M059J (cell line): Measurements from ENCODE around the gene FAM181B. TPM values are rescaled to one million over a fixed set of nuclear protein-coding genes. Genes with fewer than 3 reads are reported as not detected.

ENCODE experiments used
- DNase-seq: peaks from one replicate; pipeline ENCODE4 v3.0.0-alpha.2; 2012; ENCODE audit warnings: low read depth
- total RNA-seq: library from RNA; depleted of rRNA; stranded (reverse); fragments of >200 nt; shearing (Covaris generic); gene quantifications from 2 replicates; pipeline ENCODE4 v1.2.3, GENCODE V29; 2014; rRNA removed

The FAM181B gene, protein sequence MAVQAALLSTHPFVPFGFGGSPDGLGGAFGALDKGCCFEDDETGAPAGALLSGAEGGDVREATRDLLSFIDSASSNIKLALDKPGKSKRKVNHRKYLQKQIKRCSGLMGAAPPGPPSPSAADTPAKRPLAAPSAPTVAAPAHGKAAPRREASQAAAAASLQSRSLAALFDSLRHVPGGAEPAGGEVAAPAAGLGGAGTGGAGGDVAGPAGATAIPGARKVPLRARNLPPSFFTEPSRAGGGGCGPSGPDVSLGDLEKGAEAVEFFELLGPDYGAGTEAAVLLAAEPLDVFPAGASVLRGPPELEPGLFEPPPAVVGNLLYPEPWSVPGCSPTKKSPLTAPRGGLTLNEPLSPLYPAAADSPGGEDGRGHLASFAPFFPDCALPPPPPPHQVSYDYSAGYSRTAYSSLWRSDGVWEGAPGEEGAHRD
- total RNA-seq: 0.02 TPM in 1 of 2 replicates, not detected in the other

DNA sequence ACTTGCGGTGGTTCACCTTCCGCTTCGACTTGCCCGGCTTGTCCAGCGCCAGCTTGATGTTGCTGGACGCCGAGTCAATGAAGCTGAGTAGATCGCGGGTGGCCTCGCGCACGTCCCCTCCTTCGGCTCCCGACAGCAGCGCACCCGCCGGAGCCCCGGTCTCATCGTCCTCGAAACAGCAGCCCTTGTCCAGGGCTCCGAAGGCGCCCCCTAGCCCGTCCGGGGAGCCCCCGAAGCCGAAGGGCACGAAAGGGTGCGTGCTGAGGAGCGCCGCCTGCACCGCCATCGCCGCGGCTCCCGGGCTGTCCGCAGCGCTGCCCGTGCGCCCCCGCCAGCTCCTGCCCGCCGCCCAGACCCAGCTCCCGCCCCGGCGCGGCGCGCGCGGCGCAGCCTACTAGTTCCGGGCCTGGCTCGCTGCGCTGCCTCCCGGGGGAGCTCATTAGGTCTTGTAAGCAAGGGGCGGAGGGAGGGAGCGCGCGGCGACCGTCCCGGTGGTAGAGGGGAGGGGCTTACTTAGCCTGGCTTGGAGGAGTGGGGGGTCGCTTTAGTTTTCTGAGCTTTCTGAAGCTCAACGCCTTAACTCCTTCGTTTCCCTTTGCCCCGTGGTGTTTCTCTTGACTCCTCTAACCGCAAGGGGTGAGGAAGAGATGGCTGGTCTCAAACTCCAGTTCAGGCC is at the start of gene FAM181B:
Gene FAM181B (minus strand): TSS at position 421 of the 676 bp plus-strand sequence. CDS start 135 bp downstream, at position 286.
- DNase-seq: peak; percentile 27

DNA sequence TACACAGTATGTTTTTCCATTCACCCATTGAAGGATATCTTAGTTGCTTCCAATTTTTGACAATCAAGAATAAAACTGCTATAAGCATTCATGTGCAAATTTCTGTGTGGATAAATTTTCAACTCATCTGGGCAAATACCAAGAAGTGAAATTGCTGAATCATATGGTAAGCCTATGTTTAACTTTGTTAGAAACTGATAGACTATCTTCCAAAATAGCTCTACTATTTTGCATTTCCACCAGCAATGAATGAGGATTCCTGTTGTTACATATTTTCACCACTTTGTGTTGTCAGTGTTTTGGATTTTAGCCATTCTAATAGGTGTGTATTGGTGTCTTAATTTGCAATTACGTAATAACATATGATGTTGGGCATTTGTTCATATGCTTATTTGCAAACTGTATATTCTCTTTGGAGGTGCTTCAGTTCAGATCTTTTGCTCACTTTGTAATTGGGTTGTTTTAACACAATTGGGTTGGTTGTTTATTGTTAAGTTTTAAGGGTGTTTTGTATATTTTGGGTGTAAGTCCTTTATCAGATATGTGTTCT is 49.2 kb upstream of the FAM181B start:
- DNase-seq: no peak

GRCh38 chr11:82778776-82779175 is 45.1 kb upstream of the FAM181B start:
- no peak for DNase-seq

- peak; percentile 34 for DNase-seq
These were observed 42.7 kb upstream of the FAM181B start for GRCh38 chr11:82776377-82776776.

DNA sequence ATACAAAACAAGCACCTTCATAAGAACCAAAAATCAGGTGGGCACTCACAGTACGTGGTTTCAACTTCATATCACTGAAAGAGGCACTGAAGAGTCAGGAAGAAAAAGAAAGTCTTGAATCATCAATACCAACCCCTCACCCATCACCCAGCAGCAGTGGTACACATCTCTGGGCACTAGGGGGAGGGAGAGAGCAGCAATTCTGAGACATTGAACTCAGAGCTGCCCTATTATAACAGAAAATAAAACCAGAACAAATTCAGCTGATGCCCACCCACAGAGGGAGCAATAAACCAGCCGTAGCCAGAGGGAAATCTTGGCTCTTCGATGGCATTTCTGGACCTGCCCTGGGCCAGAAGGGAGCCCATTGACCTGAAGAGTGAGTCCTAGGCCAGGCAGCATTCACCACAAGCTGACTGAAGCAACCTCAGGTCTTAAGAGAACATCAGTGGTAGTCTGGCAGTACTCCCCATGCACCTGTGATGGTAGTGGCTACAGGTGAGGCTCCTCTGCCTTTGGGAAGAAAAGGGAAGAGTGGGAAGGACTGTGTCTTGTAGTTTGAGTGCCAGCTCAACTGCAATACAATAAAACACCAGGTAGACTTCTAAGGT is 42.2 kb upstream of the FAM181B start:
- peak; percentile 66 for DNase-seq

DNA sequence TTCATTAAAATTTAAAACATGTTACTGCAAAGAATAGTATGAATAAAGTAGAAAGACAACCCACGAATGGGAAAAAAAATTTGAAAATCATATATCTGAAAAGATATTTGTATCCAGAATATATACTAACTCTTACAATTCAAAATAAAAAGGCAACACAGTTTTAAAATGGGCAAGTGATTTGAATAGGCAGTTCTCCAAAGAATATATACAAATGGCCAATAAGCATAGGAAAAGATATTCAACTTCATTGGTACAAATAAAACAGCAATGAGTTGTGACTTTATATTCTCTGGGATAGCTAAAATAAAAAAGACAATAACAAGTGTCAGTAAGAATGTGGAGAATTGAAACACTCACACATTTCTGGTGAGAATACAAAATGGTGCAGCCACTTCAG is 41.6 kb upstream of the FAM181B start:
- DNase-seq: no peak

DNA sequence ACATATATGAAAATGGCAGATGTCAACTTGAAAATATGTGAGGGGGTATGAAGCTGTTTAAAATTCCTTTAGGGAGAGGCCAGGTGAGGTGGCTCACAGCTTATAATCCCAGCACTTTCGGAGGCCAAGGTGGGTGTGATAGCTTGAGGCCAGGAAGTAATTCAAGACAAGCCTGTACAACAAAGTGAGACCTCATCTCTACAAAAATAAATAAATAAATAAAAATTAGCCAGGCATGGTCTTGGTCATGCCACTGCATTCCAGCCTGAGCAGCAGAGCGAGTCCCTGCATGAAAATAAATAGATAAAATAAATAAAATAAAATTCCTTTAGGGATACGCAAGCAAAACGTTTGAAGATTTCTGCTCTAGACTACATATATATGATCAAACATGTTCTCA is 38.1 kb upstream of the FAM181B start:
- DNase-seq: no peak

DNA sequence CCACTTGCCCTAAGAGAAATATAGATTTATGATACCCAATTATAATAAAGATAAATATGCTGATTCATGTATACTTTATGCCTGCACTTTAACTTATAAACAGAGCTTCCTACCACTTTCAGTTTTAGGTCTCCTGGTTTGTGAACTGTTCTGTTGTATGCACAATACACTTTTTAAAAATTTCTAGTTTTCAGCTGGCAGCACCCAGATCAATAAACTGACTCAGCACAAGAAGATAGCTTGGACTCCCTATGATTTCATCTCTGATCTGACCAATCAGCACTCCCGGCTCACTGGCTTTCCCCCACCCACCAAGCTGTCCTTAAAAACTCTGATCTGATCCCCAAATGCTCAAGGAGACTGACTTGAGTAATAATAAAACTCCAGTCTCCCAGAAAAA is 33.5 kb upstream of the FAM181B start:
- no peak for DNase-seq

DNA sequence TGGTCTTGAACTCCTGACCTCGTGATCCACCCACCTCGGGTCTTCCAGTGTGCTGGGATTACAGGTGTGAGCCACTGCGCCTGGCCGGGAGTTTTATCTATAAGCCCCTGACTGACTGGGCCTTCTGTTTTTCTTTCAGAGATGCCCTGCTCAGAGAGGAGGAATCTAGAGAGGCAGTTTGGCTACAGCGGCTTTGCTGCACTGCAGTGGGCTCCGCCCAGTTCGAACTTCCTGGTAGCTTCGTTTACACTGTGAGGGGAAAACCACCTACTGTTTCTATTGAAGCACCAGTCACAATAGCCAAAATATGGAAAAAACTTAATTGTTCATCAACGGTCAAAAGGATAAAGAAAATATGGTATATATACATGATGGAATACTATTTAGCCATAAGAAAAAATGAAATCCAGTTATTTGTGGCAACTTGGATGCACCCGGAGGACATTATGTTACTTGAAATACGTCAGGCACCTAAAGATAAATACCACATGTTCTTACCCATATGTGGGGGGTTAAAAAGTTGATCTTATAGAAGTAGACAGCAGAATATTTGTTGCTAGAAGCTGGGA is 31.9 kb upstream of the FAM181B start:
- no peak for DNase-seq

- no peak for DNase-seq
These were observed 29.5 kb upstream of the FAM181B start for GRCh38 chr11:82763167-82763566.

DNA sequence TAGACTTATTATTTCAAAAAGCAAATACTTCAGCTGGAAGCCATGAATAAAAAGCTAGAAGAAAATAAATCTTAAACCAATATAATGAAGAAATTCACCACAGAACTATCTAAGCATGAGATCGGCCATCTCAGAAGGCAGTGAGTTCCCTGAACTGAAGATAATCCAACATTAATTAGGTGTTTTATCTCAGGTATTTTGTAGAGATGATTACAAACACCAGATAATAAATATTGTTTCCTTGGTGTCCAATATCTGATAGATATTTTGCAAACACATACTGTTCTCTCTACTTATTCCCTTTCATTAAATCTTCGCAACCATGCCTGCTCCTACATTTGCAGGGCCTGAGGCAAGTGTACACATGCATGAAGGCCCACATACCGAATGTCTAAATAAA is 26.0 kb upstream of the FAM181B start:
- no peak for DNase-seq

- DNase-seq: no peak
These were observed 24.1 kb upstream of the FAM181B start for GRCh38 chr11:82757660-82758357.

DNA sequence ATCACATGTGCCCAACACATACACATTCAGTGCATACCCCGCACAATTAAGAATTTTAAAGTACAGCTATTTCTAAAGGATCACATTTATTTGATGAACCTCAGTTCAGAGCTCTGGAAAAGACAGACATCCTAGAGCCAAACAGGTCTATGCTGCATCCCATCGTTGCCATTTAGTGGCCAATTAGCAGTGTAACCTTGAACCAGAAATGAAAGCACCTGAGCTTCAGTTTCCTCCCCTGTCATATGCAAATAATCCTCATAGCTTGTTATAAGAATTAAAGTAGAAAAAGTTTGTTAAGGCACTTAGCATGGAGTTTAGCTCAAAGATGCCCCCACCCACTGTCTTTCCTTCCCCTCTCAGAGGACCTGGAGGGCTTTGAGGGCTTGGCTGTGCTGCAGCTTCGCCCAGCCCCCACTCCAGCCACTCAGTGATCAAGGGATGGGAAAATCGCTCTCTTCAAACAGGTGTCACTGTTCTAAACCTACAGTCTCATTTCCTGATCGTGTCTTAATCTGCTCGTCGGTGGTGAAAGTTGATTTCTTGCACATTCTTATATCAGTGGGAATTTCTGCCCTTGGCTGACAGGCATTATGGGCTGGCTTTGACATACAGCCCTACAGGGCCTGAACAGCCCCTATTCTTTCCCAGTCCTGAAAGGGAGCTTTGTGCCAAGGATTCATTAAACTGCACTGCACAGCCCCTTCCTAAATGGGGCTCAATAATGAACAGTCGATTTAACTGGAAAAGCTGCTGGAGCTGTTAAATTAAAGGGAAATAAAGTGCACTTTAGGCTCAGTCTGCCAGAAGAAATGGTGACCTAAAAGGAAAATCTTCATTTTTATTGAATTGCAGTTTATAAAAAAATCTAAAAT is 23.3 kb upstream of the FAM181B start:
- no peak for DNase-seq

DNA sequence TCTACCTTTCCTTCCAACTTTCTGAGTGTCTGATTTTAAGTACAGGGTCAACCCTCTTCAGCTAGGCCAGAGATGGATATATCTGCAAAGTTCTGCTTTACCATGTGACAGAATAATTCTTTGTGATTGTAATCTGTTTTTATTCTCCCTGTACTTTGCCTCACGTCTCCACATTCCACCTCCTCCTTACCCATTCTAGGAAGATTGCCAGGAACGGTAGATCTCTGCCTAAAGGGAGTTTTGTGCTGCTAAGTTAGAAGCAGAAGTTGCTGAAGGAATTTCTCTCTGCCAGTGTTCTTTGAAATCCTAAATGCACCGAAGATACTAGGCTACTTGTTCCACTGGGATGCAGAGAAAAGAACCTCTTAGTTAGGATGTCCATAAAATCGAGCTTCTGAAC is 20.7 kb upstream of the FAM181B start:
- DNase-seq: peak; percentile 28

DNA sequence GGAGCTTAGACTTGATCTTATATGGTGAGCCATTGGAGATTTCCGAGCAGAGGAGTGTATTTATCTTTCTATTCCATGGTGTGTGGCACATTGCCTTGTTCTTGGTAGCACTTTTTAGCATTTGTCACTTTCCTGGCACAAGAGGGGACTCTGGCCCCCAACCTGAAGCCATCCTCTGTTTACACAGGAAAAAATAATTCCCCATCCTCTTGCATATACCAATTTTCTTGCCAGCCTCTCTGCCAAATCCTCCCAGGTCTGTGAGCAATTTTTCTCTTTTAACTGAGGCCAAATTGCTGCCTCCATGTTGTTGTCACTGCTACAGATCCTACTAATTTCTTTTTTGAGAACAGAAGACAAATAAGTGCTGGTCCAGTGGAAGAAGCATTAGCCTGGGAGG is 20.3 kb upstream of the FAM181B start:
- no peak for DNase-seq

GRCh38 chr11:82752801-82753200 is 19.1 kb upstream of the FAM181B start:
- no peak for DNase-seq

DNA sequence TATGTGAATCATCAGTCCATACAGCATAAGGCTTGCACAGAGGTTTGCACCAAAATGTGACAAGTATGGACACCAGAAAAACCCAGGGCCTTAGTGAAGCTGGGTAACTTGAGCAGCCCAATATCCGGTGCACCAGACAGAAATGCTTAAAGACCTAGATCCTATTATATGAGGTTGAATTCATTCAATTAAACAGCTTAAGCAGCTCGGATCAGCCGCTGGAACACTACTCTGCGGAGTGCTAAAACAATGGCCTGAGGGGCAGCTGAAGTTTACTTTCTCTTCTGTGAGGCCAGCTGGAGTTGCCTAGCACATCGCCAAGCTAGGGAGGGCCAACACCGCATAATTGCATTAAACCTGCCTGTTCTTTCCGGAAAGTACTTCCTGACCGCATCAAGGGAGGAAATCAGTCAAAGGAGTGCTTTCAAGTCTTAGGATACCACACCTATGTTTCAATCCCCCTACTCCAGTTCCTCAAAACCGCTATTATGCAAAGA is 17.0 kb upstream of the FAM181B start:
- peak; percentile 54 for DNase-seq

- DNase-seq: no peak
These were observed 13.8 kb upstream of the FAM181B start for GRCh38 chr11:82747471-82747870.

- DNase-seq: no peak
These were observed 4.4 kb upstream of the FAM181B start for GRCh38 chr11:82738091-82738490.

GRCh38 chr11:82734120-82734479 is 436 bp upstream of the FAM181B start:
- no peak for DNase-seq
